GM12872 (cell line): ENCODE measurements around the gene LRFN5.

Source experiments
- CTCF ChIP-seq: IDR thresholded peaks from 3 replicates; pipeline ENCODE4 v1.5.1; 2011; ENCODE audit warnings: low read depth, mild to moderate bottlenecking, low read length, moderate library complexity; ENCODE audit not compliant: insufficient read depth

The LRFN5 gene

GRCh38 chr14:41878321-41878720 lies 271.6 kb downstream of the LRFN5 start:
- TF ChIP-seq CTCF = no peak

GRCh38 chr14:41891624-41892023 lies 284.9 kb downstream of the LRFN5 start:
- TF ChIP-seq CTCF = no peak

- TF ChIP-seq CTCF = no peak
Observed at GRCh38 chr14:41899416-41899815, 292.7 kb downstream of the LRFN5 start.

GRCh38 chr14:41900644-41901043 lies 294.0 kb downstream of the LRFN5 start:
- TF ChIP-seq CTCF = no peak

GRCh38 chr14:41901089-41901488 lies 294.4 kb downstream of the LRFN5 start:
- no peak for TF ChIP-seq CTCF

- no peak for TF ChIP-seq CTCF
Observed at GRCh38 chr14:41905394-41905964, 298.8 kb downstream of the LRFN5 start.

- no peak for TF ChIP-seq CTCF
Observed at GRCh38 chr14:41913398-41913797, 306.7 kb downstream of the LRFN5 start.
